PC-9 (cell line): ENCODE measurements around the gene MAJIN.

Experiments
- CTCF ChIP-seq: fragments of 200-600 bp; sonication (generic); conservative IDR thresholded peaks from 2 replicates; pipeline ENCODE4 v1.6.1; 2017; ENCODE audit warnings: mixed run types, antibody characterized with exemption, mild to moderate bottlenecking, moderate library complexity
- EZH2 ChIP-seq: fragments of 200-600 bp; sonication (generic); IDR thresholded peaks from 2 replicates; pipeline ENCODE4 v1.8.0; 2017; ENCODE audit warnings: antibody characterized with exemption, low read depth

- TF ChIP-seq CTCF, result no peak
- TF ChIP-seq EZH2, result no peak
Measured at GRCh38 chr11:64896448-64897022, 75.4 kb downstream of the MAJIN start.
